ENCODE results near the gene CENPQ. TPM values are rescaled to one million over a fixed set of nuclear protein-coding genes. Genes with fewer than 3 reads are reported as not detected.

Gene CENPQ
- polyA plus RNA-seq, 3 donors = 13.0 to 15.9 (median 13.7) TPM

GRCh38 chr6:49539102-49539501, 75.9 kb downstream of the CENPQ start:
- no peak for DNase-seq (ENCODE audit: low read depth in 3 of 3, low spot score in 2 of 3)

- DNase-seq (ENCODE audit: low read depth in 3 of 3, low spot score in 2 of 3) = no peak
Measured at GRCh38 chr6:49540614-49541013, 77.4 kb downstream of the CENPQ start.

- no peak for DNase-seq (ENCODE audit: low read depth in 3 of 3, low spot score in 2 of 3)
Measured at GRCh38 chr6:49541210-49541724, 78.1 kb downstream of the CENPQ start.

GRCh38 chr6:49541936-49542335, 78.8 kb downstream of the CENPQ start:
- DNase-seq (ENCODE audit: low read depth in 3 of 3, low spot score in 2 of 3) = no peak

Other genes with a start within 250 kb of the CENPQ start
- 10 to 100 TPM; 50.5 to 56.6 (median 56.4) TPM for gene MMUT, start 117 bp upstream of the CENPQ start, polyA plus RNA-seq (ENCODE audit: insufficient read length in 3 of 3)
- not detected for gene GLYATL3, start 36.6 kb downstream of the CENPQ start, polyA plus RNA-seq (ENCODE audit: insufficient read length in 3 of 3)
- under 1 TPM; 0.21 to 0.61 (median 0.58) TPM for gene C6orf141, start 87.3 kb downstream of the CENPQ start, polyA plus RNA-seq (ENCODE audit: insufficient read length in 3 of 3)
- gene RHAG, start 173.5 kb downstream of the CENPQ start, polyA plus RNA-seq (ENCODE audit: insufficient read length in 3 of 3) = 1 to 10 TPM in 1 of 3 donors, under 1 TPM in 2; 0.67 to 1.6 (median 0.80) TPM

Measured in right renal cortex interstitium (tissue), 3 donors.